ENCODE measurements around the gene HERC4.
"Not testable (repeated sequence)": the region's sequence is repeated elsewhere in the genome, so short reads cannot be mapped to it uniquely, and the experiment has no call there.

The HERC4 gene

DNA sequence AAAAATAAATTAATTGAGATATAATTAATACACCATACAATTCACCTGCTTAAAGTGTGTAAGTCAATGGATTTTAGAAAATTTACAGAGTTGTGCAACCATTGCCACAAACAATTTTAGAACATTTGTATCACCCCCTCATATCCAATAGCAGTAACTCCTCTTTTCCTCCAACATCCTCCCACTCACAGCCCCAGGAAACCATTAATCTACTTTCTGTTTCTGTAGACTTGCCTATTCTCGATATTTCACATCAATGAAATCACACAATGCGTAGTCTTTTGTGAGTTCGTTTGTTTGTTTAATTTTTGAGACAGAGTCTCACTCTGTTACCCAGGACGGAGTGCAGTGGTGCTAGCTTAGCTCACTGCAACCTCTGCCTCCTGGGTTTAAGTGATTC lies 13.7 kb upstream of the HERC4 start:
- no peak for DNase-seq (ENCODE audit: low read depth in 3 of 3)

DNA sequence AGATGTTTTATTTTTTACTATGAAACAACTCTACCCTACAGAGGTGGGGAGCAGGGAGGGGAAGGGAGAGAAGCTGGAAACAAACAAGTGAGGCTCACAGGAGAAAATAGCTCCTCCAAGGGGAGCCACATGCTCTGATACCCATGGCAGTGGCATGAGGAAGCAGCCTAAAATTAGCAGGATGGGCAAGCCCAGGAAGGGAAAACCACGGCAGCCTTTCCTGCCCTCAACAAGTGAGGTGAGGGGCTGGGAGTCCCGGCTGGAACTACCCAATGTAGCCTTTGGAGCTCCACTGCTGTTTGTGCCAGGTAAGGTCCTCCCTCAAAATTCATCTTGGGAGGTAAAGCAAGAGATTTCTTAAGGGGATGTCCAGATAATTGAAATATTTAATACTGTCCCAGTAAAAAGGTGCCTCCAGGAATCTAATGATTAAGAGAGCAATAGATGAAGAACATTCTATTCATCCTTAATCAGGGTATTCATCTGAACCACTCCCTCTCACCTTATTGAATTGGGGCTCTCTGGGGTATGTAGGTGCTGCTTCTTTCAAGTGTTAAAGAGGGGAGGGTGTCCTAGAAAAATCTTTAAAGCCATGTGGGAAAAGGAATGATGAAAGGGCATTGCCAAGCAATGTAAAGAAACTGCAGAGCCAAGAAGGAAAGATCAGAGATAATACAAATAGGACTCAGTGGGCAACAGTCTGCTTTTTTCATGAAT lies 12.8 kb upstream of the HERC4 start:
- no peak for DNase-seq (ENCODE audit: low read depth in 3 of 3)

DNA sequence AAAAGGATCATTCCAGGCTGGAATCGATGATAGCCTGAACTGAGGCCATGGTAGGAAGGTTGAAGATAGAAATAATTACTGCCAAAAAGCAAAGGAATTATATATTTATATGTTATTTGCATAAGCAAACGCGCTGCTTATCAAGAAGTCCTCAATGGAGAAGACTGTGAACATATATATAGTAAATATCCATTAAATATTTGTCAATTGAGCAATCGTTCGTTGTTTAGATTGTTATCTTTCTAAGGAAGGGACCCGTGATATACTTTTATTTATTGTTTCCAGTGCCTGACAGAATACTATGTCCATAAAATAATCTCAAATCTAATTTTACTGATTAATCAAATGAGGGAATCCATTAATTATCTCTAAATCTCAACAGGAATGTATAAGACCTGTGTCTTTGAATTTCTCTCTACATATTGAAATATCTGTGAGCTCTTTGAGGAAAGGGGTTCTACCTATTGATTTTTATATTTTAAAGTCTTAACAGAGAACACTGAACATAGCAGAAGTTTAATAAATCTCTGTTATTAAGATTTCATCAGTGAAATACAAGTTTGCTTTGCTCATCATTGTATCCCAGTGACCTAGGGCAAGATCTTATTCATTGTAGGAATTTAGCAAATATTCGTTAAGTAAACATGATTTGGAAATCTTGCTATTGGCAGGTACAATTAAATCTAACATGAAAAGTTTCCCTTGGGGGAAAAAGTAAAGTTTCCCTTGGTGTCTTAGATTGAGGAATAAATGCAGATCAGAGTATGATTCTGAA lies 12.0 kb upstream of the HERC4 start:
- no peak for DNase-seq (ENCODE audit: low read depth in 3 of 3)

DNA sequence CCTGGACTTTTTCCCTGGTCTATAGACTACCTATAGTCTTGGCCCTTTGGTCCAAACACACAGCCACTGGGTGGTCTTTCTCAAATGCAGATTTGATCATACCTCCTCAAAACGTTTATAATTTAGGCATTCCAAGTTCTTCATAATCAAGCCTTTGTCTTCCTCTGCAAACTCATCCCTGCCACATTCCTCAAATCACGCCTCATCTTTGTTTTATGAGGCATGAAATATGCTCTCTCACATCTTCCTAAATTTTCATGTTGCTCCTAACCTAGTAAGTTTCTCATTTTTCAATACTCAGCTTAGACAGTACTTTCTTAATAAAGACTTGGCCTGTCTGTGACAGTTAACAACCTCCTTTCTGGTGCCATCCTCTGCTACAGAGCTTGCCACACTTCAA lies 10.9 kb upstream of the HERC4 start:
- DNase-seq (ENCODE audit: low read depth in 3 of 3), result no peak

DNA sequence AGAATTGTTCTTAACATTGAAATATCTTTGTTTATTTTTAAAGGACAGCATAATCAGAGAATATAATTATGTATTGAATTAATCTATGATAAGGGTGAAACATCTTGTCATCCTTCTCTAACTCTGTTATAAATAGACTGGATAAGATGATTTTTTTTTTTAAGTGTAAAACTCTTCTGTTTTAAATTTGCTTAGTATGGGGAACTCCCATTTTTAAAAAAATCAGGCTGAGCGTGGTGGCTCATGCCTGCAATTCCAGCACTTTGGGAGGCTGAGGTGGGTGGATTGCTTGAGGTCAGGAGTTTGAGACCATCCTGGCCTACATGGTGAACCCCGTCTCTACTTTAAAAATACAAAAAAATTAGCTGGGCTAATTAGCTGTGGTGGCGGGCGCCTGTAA lies 9.4 kb upstream of the HERC4 start:
- no peak for DNase-seq (ENCODE audit: low read depth in 3 of 3)

DNA sequence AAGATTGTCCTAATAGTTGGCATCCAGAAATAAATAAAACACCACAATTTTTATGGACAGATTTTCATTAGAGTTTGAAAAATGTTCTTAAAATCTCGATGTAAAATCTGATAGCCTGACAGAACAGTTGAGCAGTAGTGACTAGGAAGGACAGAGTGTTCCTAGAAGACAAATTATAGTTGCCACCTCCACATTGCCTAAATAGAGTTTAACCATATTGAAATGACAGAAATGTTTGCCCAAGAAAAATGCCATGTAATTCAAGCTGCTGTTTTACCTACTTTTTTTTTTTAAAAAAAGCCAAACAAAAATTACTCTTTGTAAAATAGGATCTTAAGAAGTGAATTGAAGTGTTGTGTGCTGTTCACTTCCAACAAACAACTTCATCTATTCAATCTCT lies 8.9 kb upstream of the HERC4 start:
- DNase-seq (ENCODE audit: low read depth in 3 of 3), result no peak

DNA sequence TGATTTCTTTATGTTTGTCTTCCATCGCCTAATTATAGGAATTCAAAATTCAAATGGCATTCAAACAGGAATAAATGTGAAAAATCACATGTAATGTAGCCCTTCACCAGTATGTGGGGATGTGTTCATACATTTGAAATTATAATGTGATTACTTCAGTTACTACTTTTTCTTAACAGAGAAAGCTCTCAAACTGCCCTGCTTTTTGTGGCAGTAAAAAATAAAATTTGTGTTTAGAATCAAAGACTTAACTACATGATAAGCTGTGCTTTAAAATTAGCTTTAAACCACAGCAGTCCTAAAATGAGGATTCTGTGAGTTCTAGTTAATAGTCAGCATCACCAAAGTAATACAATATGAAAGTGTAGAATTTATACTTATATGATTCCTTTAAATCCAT lies 7.8 kb upstream of the HERC4 start:
- DNase-seq (ENCODE audit: low read depth in 3 of 3), result no peak

DNA sequence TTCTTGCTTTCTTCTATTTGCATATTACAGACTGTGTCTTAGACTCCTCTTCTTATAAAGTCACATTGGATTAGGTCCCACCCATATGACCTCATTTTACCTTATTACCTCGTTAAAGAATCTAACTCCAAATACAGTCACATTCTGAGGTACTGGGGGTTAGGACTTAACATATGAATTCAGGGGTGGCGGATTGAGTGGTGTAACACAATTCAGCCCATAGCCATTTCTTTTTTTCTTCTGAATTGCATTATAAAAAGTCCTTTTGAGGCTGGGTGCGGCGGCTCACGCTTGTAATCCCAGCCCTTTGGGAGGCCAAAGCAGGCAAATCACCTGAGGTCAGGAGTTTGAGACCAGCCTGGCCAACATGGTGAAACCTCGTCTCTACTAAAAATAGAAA lies 6.8 kb upstream of the HERC4 start:
- DNase-seq (ENCODE audit: low read depth in 3 of 3), result no peak

DNA sequence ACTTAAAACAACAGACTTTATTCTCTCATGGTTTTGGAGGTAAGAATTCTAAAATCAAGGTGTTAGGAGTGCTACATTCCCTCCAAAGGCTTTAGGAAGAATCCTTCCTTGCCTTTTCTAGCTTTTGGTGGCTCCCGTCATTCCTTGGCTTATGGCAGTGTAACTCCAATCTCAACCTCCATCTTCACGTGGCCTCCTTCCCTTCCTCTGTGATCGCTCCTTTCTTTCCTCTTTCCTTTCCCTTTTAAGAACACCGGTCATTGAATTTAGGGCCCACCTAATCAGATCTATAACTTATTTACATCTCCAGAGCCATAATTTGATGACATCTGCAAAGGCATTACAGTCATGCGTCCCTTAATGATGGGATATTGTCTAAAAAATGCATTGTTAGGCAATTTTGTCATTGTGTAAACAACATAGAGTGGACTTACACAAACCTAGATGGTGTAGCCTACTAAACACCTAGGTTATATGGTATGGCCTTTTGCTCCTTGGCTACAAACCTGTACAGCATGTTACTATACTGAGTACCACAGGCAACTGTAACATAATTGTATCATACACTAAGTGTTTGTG lies 5.9 kb upstream of the HERC4 start:
- DNase-seq (ENCODE audit: low read depth in 3 of 3), result no peak

DNA sequence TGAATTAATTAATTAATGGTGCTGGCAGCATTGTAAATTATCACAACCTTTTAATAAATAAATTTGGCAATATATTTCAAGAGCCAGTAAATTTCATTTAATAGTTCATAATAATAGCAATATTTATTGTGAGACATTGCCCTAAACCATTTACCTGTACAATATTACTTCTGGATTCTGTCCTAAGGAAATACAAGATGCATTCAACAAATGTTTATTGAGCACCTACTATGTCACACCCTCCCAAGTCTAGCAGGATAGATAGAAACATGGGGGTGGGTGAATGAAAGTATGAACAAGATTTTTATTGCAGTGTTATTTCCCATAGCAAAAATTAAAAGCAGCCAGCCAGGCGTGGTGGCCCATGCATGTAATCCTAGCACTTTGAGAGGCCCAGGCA lies 4.4 kb upstream of the HERC4 start:
- DNase-seq (ENCODE audit: low read depth in 3 of 3), result no peak

DNA sequence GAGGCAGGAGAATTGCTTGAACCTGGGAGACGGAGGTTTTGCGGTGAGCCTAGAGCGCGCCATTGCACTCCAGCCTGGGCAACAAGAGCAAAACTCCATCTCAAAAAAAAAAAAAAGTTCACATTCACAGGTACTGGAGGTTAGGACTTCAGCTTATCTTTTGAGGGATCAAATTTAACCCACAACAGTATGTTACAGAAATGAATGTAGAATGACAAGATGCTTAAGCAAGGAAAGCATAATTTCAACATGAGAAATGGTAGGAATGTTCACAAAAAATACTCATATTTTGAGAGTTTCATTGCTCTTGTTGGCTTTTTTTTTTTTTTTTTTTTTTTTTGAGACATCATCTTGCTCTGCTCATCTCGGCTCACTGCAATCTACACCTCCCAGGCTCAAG lies 1.9 kb upstream of the HERC4 start:
- no peak for DNase-seq (ENCODE audit: low read depth in 3 of 3)

DNA sequence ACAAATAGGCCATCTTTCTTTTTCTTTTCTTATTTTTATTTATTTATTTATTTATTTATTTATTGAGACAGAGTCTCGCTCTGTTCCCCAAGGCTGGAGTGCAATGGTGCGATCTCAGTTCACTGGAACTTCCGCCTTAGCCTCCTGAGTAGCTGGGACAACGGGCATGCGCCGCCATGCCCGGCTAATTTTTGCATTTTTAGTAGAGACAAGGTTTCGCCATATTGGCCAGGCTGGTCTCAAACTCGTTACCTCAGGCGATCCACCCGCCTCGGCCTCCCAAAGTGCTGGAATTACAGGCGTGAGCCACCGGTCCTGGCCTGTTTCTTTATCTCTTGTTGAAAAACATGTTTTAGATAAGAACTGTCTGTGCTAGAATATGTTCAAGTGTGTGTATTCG lies 998 bp upstream of the HERC4 start:
- DNase-seq (ENCODE audit: low read depth in 3 of 3), result not testable (repeated sequence)

DNA sequence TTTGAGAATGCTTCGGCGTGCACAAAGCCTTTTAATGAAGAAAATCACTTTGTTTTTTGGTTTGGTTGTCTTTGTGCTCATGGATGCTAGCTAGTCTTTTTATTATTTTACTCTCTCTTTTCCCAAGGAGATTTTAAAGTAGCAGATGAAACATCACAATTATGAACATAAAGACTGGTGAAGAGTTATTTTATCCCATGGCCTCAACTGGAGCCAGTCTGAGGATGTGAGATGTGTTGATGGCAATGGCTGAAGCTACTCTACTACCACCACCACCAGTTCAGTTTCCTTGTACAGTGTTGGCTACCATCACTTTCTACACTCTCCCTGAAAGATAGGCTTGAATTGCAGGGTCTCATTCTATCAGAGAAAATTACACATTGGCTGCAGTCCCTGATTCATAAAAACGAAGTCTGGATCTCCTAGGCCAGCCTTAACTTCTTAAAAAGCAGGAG lies 494 bp upstream of the HERC4 start:
- DNase-seq (ENCODE audit: low read depth in 3 of 3), result no peak

DNA sequence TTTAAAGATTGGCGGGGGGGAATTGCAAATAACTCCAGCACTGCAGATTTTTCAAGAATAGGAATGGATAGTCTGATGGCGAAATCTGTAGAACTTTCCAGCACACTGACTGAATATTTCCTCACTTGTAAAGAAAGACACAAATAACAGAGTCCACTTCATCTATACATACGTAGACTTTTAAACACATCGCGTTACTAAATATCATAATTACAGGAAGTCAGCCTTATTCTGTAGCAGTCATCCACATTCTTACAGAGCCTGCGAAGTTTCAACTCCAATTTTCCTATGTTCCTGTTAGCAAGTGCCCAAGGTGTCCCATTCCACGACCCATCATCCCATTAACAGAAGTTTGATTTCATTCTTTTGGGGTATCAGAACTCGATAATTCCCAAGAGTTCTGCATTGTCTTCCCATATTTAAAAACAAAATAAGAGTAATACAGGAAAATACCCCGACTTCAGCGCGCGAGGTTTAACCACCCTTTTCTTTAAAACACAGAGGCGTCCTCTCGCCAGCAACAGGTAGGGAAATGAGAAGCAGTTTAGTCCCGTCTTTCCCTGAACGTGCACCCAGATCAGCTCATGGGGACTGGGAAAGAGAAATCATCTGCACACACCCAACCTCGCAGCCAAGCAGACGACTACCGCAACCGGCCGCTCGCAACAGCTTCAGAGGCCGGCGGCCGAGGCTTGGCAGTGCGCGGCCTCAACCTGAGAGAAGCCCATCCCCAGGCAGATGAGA lies 880 bp downstream of the HERC4 start:
- DNase-seq (ENCODE audit: low read depth in 3 of 3), result no peak

DNA sequence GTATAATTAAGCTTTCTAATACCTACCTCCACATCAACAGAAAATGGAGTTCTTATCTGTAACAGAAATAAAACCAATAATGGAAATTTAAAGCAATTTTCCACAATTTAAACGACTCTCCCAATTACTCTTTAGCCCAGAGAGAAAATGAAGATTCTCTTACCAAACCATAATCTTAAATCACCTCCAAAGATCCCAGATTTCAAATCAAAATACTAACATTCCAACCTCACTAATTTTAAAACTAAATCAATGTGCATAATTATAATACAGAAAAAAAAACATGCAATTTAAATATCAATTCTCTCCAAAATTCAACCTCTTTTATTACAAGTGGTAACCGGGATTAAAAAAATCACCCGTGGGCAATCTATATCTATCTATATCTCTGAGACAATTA lies 1.5 kb downstream of the HERC4 start:
- DNase-seq (ENCODE audit: low read depth in 3 of 3), result no peak

DNA sequence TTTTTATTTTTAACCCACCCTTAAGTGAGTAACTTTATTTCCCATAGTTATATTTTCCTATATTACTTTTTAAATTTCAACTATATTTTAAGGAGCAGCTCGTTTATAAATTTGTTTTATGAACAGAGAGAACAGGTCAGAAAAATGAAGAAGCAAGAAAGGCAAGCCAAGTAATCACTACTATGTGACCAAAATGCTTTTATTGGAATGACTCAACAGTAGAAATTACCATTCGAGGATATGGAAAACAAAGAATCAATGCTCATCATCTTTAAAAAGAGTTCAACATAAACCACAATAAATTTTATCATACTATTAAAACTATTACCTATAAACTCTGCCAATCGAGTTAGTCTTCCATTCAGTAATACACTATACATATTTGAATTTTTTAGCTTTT lies 7.6 kb downstream of the HERC4 start:
- DNase-seq (ENCODE audit: low read depth in 3 of 3), result no peak

DNA sequence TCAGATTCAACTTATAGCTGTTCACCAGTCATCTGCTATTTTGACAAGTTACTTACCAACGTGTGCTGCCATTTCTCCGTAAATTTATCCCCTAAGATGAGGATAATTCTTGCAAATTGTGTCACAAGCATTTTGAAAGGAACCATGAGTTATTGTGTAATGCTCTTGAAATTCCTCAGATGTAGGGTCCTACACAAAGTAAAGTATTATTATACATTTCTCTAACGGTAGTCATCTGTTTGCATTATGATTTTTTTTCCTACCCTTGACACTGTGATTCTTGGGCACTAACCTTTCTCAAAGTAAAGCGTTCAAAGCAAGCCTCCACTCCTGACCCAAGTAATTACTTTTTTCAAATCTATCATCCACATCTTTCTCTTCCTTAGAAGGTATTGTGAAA lies 8.1 kb downstream of the HERC4 start:
- no peak for DNase-seq (ENCODE audit: low read depth in 3 of 3)

DNA sequence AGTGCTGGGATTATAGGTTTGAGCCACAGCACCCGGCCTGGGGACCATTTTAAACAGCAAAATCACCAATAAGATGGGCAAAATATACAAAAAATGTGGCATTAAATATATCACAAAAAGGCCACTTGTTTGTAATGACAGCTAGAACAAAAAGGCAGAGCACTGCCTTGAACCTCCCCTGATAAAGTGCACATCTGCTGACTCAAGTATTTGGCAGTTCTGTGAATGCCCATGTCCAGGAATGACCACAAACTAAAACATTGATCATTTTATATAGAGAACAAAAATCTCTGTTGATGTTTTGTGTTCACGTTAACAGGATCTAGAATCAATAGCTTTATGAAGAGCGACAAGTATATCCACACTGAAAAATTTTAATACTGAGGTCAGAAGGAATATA lies 21.5 kb downstream of the HERC4 start:
- DNase-seq (ENCODE audit: low read depth in 3 of 3), result no peak

DNA sequence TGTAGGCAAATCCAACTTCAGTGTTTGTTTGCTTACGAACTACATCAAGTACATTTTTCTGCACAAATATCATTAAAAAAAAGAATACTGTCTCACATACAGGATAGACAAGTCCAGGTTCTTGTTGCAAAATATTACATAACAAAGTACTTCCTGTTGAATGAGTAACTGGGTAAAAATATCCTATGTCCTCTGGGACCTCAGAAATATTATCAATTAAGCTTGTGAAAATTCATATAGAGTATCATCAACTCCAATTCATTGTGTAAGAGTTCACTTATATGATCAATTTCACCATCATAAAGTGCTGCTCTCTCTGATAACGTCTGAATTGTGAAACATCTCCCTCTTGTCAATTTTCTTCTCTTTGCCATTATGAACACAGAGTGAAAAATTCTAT lies 22.6 kb downstream of the HERC4 start:
- no peak for DNase-seq (ENCODE audit: low read depth in 3 of 3)

DNA sequence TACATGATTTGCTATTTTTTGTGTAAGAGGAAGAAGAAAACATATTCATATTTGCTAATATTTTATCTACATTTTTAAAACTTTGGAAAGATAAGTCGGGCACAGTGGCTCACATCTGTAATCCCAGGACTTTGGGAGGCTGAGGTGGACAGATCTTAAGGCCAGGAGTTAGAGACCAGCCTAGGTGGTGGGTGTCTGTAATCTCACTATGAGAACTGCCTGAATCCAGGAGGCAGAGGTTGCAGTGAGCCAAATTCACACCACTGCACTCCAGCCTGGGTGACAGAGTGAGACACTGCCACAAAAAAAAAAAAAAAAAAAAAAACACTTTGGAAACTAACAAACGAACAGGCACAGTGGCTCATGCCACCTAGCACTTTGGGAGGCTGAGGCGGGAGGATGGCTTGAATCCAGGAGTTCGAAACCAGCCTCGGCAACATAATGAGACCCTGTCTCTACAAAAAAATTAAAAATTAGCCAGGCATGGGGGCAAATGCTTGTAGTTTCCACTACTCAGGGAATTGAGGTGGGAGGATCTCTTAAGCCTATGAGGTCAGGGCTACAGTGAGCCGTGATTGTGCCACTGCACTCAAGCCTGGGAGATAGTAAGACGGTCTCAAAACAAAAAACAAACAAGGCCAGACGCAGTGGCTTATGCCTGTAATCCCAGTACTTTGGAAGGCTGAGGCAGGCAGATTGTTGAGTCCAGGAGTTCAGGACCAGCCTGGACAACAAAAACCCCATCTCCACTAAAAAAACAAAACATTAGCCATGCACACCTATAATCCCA lies 25.6 kb downstream of the HERC4 start:
- DNase-seq (ENCODE audit: low read depth in 3 of 3), result no peak

DNA sequence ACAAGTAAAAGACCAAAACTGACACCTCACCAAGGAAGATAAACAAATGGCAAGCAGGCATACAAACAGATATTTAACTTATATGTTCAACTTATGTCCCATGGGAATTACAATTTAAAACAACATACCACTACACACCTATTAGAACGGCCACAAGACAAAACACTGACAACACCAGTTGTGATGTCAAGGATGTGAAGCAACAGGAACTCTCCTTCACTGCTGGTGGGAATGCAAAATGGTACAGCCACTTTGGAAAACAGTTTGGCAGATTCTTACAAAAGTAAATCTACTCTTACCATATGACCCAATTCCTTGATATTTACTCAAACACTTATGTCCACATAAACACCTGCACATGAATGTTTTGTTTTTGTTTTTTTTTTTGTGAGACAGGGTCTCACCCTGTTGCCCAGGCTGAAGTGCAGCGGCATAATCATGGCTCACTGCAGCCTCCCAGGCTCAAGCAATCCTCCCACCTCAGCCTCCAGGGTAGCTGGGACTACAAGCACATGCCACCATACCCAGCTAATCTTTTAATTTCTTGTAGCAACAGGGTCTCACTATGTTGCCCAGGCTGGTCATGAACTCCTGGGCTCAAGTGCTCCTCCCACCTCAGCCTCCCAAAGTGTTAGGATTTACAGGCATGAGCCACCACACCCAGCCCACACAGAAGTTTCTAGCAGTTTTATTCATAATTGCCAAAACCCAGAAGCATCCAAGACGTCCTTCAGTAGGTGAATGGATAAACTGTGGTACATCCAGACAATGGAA lies 27.3 kb downstream of the HERC4 start:
- DNase-seq (ENCODE audit: low read depth in 3 of 3), result no peak

Data from stimulated activated CD4-positive, alpha-beta T cell treated with anti-CD3 and anti-CD28 coated beads, TNF-alpha, amount 100 ng/mL, for 4 hours (primary cell).